Measurements from ENCODE around the gene CCHCR1. TPM values are rescaled to one million over a fixed set of nuclear protein-coding genes. Genes with fewer than 3 reads are reported as not detected.

The CCHCR1 gene
- total RNA-seq, 1 experiment from 2014 or later, result 43.2 TPM

DNA sequence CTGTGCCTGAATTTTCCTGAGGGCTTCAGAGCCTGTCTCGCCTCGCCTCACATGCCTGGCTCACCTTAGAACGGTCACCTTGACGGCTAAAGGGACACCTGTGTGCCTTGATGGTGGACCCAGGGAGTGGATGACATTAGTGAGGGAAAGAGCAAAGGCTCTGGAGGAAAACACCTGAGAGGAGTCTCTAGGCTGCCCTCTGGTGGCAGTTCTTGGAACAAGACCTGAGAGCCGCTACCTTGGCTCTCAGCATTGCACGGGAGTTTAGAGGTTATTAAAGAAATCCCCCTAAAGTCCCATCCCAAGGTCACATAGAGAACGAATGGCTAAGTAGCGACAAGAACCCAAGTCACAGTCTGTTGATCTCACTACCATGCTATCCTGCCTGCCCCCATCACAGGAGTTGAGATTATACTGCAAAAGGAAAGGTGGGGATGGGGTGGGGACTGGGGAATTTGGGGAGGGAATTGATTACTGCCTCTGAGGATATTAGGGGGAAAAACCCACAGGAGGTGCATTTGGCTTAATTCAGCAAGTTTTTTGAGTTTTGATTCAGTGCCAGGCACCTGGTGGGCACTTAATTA is 29.4 kb downstream of the CCHCR1 start:
- peak; percentile 68 to 77 for DNase-seq
- H3K36me3 ChIP-seq (ENCODE audit: control insufficient read depth, insufficient read depth, low read length), result no peaks in the 10 kb centered on the region
- H3K27ac Mint-ChIP-seq (ENCODE audit: unreplicated experiment), result no peak overlapping the region

DNA sequence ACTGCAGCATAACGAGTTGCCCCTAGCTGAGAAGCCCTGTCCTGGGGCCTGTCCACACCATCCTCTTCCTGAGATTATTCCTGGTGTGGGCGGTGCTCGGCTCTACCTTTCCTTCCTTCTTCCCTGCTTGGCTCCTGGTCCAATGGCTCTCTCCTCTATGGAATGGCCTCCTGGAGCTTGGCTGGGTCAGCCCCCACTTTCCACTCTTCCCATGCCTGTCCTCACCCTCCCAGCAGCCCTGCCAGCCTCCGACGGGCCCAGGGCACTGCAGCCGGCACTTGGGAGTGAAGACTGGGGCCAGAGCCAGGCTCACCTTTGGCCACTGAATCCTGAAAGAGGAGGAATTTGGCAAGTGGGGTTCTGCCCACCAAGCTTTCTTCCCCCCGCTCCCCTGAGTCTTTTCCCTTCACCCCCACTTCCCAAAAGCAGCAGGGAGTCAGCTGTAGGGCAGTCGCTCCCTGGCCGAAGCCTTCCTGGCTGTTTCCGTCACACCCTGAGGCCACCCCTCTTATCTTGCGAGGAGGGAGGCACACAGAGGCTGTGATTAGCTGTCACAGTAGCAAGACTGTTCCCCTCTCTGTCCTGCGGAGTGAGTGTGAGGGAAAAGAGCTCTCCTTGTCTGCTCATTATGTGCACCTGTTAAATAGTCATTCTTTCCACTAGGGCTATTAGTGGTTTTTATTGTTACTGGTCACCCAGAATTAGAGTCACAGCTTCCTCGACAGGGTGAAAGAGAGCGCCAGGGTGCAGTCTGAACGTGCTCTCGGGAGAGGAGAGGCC is 31.0 kb downstream of the CCHCR1 start:
- Mint-ChIP-seq H3K4me1 (ENCODE audit: low read depth, unreplicated experiment) (peaks cover 17% of the 10 kb centered on the region), H3K27ac (ENCODE audit: unreplicated experiment) (no peak overlapping the region), H3K27me3 (ENCODE audit: insufficient read depth, unreplicated experiment) (peaks cover 6% of the 10 kb centered on the region), H3K9me3 (ENCODE audit: unreplicated experiment) (no peaks in the 10 kb centered on the region), H3K4me3 (ENCODE audit: unreplicated experiment) (no peak overlapping the region), H3K36me3 (ENCODE audit: insufficient read depth, unreplicated experiment) (peaks cover 5% of the 10 kb centered on the region)
- no peaks in the 10 kb centered on the region for H3K4me1 ChIP-seq
- no TSS peak for BruUV-seq (replicated peaks)
- H3K27me3 ChIP-seq (replicated peaks; ENCODE audit: control insufficient read depth, insufficient read depth, low read length), result no peaks in the 10 kb centered on the region
- CTCF ChIA-PET, result no interaction called here
- DNase-seq, result no peak
- POLR2A ChIA-PET, result no interaction called here
- TF ChIP-seq, protein P1, sequence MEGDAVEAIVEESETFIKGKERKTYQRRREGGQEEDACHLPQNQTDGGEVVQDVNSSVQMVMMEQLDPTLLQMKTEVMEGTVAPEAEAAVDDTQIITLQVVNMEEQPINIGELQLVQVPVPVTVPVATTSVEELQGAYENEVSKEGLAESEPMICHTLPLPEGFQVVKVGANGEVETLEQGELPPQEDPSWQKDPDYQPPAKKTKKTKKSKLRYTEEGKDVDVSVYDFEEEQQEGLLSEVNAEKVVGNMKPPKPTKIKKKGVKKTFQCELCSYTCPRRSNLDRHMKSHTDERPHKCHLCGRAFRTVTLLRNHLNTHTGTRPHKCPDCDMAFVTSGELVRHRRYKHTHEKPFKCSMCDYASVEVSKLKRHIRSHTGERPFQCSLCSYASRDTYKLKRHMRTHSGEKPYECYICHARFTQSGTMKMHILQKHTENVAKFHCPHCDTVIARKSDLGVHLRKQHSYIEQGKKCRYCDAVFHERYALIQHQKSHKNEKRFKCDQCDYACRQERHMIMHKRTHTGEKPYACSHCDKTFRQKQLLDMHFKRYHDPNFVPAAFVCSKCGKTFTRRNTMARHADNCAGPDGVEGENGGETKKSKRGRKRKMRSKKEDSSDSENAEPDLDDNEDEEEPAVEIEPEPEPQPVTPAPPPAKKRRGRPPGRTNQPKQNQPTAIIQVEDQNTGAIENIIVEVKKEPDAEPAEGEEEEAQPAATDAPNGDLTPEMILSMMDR (IDR thresholded peaks at IDR 0.05; ENCODE audit: insufficient read depth in 1 of 2, low read depth in 1 of 2, low read length in 1 of 2, severe bottlenecking in 1 of 2, unreplicated experiment in 1 of 2), result no peak
- H3K9me3 ChIP-seq, result no peaks in the 10 kb centered on the region
- no peak overlapping the region for H3K4me3 ChIP-seq (ENCODE audit: low read depth, low read length)
- intact Hi-C loops (cut with micrococcal nuclease; ENCODE audit: unreplicated experiment), result no loop called here
- no peaks in the 10 kb centered on the region for H3K36me3 ChIP-seq (ENCODE audit: control insufficient read depth, insufficient read depth, low read length)

More for the DNA sequence above, 29.4 kb downstream of the CCHCR1 start:
- intact Hi-C loops (cut with micrococcal nuclease; ENCODE audit: unreplicated experiment), result no loop called here
- Mint-ChIP-seq H3K27me3 (ENCODE audit: insufficient read depth, unreplicated experiment) (peaks cover 6% of the 10 kb centered on the region), H3K36me3 (ENCODE audit: insufficient read depth, unreplicated experiment) (peaks cover 5% of the 10 kb centered on the region), H3K4me3 (ENCODE audit: unreplicated experiment) (no peak overlapping the region), H3K9me3 (ENCODE audit: unreplicated experiment) (no peaks in the 10 kb centered on the region), H3K4me1 (ENCODE audit: low read depth, unreplicated experiment) (peaks cover 17% of the 10 kb centered on the region)
- TF ChIP-seq, protein P1 (IDR thresholded peaks at IDR 0.05; ENCODE audit: insufficient read depth in 1 of 2, low read depth in 1 of 2, low read length in 1 of 2, severe bottlenecking in 1 of 2, unreplicated experiment in 1 of 2), result peak; percentile 75 to 89
- CTCF ChIA-PET, result interaction anchor here (0.6 to 1.8 kb wide), 5 partner anchors 11 to 68 kb away, joined by 3 to 12 read pairs (median 3); partner anchors contain the start of genes CCHCR1, PSORS1C2 and TCF19
- no peaks in the 10 kb centered on the region for H3K27me3 ChIP-seq (replicated peaks; ENCODE audit: control insufficient read depth, insufficient read depth, low read length)
- H3K9me3 ChIP-seq, result no peaks in the 10 kb centered on the region
- no peak overlapping the region for H3K4me3 ChIP-seq (ENCODE audit: low read depth, low read length)
- no TSS peak for BruUV-seq (replicated peaks)
- H3K4me1 ChIP-seq, result no peaks in the 10 kb centered on the region
- POLR2A ChIA-PET, result no interaction called here

- Histone ChIP-seq H3K4me1 (no peaks in the 10 kb centered on the region), H3K36me3 (ENCODE audit: control insufficient read depth, insufficient read depth, low read length) (no peaks in the 10 kb centered on the region), H3K4me3 (ENCODE audit: low read depth, low read length) (no peak overlapping the region), H3K9me3 (no peaks in the 10 kb centered on the region), H3K27me3 (replicated peaks; ENCODE audit: control insufficient read depth, insufficient read depth, low read length) (no peaks in the 10 kb centered on the region)
- intact Hi-C loops (cut with micrococcal nuclease; ENCODE audit: unreplicated experiment), result no loop called here
- no peak for DNase-seq
- TF ChIP-seq, protein P1 (IDR thresholded peaks at IDR 0.05; ENCODE audit: insufficient read depth in 1 of 2, low read depth in 1 of 2, low read length in 1 of 2, severe bottlenecking in 1 of 2, unreplicated experiment in 1 of 2), result no peak
- no peak overlapping the region for H3K4me3 Mint-ChIP-seq (ENCODE audit: unreplicated experiment)
- ChIA-PET POLR2A (no interaction called here), CTCF (interaction anchor here (0.7 kb wide), 1 partner anchor 39 kb away, joined by 3 read pairs; no protein-coding TSS in a partner anchor)
- H3K4me1 Mint-ChIP-seq (ENCODE audit: low read depth, unreplicated experiment), result peaks cover 17% of the 10 kb centered on the region
- no peak overlapping the region for H3K27ac Mint-ChIP-seq (ENCODE audit: unreplicated experiment)
- H3K9me3 Mint-ChIP-seq (ENCODE audit: unreplicated experiment), result no peaks in the 10 kb centered on the region
- peaks cover 5% of the 10 kb centered on the region for H3K36me3 Mint-ChIP-seq (ENCODE audit: insufficient read depth, unreplicated experiment)
- BruUV-seq (replicated peaks), result no TSS peak
- peaks cover 6% of the 10 kb centered on the region for H3K27me3 Mint-ChIP-seq (ENCODE audit: insufficient read depth, unreplicated experiment)
Measured at GRCh38 chr6:31125586-31126363, 31.8 kb downstream of the CCHCR1 start.
